ENCODE measurements around the gene ATP2C2. TPM values are rescaled to one million over a fixed set of nuclear protein-coding genes. Genes with fewer than 3 reads are reported as not detected.

Gene ATP2C2
- total and polyA plus RNA-seq, 2 experiments from 2014 or later, result 2.1 TPM

GRCh38 chr16:84446084-84446483, 77.7 kb downstream of the ATP2C2 start (continued):
- TF ChIP-seq, protein P1, sequence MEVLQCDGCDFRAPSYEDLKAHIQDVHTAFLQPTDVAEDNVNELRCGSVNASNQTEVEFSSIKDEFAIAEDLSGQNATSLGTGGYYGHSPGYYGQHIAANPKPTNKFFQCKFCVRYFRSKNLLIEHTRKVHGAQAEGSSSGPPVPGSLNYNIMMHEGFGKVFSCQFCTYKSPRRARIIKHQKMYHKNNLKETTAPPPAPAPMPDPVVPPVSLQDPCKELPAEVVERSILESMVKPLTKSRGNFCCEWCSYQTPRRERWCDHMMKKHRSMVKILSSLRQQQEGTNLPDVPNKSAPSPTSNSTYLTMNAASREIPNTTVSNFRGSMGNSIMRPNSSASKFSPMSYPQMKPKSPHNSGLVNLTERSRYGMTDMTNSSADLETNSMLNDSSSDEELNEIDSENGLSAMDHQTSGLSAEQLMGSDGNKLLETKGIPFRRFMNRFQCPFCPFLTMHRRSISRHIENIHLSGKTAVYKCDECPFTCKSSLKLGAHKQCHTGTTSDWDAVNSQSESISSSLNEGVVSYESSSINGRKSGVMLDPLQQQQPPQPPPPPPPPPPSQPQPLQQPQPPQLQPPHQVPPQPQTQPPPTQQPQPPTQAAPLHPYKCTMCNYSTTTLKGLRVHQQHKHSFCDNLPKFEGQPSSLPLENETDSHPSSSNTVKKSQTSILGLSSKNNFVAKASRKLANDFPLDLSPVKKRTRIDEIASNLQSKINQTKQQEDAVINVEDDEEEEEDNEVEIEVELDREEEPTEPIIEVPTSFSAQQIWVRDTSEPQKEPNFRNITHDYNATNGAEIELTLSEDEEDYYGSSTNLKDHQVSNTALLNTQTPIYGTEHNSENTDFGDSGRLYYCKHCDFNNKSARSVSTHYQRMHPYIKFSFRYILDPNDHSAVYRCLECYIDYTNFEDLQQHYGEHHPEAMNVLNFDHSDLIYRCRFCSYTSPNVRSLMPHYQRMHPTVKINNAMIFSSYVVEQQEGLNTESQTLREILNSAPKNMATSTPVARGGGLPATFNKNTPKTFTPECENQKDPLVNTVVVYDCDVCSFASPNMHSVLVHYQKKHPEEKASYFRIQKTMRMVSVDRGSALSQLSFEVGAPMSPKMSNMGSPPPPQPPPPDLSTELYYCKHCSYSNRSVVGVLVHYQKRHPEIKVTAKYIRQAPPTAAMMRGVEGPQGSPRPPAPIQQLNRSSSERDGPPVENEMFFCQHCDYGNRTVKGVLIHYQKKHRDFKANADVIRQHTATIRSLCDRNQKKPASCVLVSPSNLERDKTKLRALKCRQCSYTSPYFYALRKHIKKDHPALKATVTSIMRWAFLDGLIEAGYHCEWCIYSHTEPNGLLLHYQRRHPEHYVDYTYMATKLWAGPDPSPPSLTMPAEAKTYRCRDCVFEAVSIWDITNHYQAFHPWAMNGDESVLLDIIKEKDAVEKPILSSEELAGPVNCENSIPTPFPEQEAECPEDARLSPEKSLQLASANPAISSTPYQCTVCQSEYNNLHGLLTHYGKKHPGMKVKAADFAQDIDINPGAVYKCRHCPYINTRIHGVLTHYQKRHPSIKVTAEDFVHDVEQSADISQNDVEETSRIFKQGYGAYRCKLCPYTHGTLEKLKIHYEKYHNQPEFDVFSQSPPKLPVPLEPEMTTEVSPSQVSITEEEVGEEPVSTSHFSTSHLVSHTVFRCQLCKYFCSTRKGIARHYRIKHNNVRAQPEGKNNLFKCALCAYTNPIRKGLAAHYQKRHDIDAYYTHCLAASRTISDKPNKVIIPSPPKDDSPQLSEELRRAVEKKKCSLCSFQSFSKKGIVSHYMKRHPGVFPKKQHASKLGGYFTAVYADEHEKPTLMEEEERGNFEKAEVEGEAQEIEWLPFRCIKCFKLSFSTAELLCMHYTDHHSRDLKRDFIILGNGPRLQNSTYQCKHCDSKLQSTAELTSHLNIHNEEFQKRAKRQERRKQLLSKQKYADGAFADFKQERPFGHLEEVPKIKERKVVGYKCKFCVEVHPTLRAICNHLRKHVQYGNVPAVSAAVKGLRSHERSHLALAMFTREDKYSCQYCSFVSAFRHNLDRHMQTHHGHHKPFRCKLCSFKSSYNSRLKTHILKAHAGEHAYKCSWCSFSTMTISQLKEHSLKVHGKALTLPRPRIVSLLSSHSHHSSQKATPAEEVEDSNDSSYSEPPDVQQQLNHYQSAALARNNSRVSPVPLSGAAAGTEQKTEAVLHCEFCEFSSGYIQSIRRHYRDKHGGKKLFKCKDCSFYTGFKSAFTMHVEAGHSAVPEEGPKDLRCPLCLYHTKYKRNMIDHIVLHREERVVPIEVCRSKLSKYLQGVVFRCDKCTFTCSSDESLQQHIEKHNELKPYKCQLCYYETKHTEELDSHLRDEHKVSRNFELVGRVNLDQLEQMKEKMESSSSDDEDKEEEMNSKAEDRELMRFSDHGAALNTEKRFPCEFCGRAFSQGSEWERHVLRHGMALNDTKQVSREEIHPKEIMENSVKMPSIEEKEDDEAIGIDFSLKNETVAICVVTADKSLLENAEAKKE (CRISPR knock-in tag; IDR thresholded peaks at IDR 0.05), result no peak
- no peak for TF ChIP-seq POLR2AphosphoS5 (IDR thresholded peaks at IDR 0.05; ENCODE audit: low read depth)

DNA sequence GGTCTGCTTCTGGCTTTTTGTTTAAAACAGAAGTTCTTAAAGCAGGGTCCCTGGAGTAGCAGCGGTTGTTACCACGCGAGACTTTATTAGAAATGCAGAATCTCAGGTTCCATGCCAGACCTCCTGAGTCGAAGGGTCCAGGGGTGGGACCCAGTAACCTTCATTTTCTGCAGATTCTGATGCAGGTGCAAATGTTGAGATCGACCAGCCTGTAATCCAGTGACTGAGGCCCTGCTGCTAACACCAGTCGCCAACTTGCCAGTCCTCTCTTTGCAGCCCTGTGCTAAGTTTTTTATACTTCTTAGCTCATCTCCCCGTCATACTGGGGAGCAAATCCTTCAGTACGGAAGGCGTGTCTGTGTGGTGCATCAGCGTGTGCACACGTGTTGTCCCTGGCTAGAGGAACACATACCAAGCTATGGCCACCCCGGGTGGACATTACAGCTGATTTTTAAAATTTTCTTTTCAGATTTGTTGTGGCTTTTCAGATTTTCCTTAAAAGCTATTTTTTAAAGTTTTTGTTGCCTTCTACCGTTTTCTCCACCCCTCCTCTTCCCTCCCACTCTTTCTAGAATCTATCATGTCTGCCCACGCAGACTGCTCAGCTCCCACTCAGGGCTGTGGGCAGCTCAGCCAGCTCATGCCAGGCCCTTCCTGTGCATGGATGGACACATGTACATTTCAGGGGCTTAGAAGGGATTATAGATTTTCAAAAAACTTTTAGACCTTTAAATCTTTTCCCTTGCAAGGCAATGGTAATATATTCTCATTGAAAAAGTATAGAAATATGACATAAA, 78.5 kb downstream of the ATP2C2 start:
- H3K27me3 Mint-ChIP-seq (ENCODE audit: insufficient read depth, low read depth, poor library complexity), result peaks cover 3% of the 10 kb centered on the region
- H3K27ac Mint-ChIP-seq, result no peak overlapping the region
- no peak overlapping the region for H3K4me2 ChIP-seq
- H3K4me1 ChIP-seq (ENCODE audit: insufficient read depth), result no peaks in the 10 kb centered on the region
- H2AFZ ChIP-seq, result no peak overlapping the region
- H3K36me3 Mint-ChIP-seq (ENCODE audit: low read depth), result no peaks in the 10 kb centered on the region
- H3K4me3 ChIP-seq, result no peak overlapping the region
- ATAC-seq (no peak), DNase-seq (ENCODE audit: low spot score) (no peak)
- no peaks in the 10 kb centered on the region for H3K36me3 ChIP-seq (ENCODE audit: insufficient read depth)
- H3F3A ChIP-seq (replicated peaks; ENCODE audit: low read depth), result no peaks in the 10 kb centered on the region
- H3K4me3 Mint-ChIP-seq, result no peak overlapping the region
- no peaks in the 10 kb centered on the region for H3K27me3 ChIP-seq (ENCODE audit: insufficient read depth)
- peaks cover 4% of the 10 kb centered on the region for H3K4me1 Mint-ChIP-seq
- H4K20me1 ChIP-seq (replicated peaks; ENCODE audit: insufficient read depth), result no peaks in the 10 kb centered on the region
- H3K9me3 Mint-ChIP-seq, result no peaks in the 10 kb centered on the region
- no peaks in the 10 kb centered on the region for H3K79me2 ChIP-seq (replicated peaks; ENCODE audit: insufficient read depth)
- no peaks in the 10 kb centered on the region for H3K9me2 ChIP-seq (ENCODE audit: insufficient read depth)
- no peak overlapping the region for H3K27ac ChIP-seq (ENCODE audit: low read depth)
- TF ChIP-seq CREB1 (CRISPR knock-in tag; IDR thresholded peaks at IDR 0.05; ENCODE audit: low read depth), result no peak
- TF ChIP-seq ETS1 (IDR thresholded peaks at IDR 0.05), result no peak
- TF ChIP-seq NANOG (IDR thresholded peaks at IDR 0.05; ENCODE audit: borderline replicate concordance), result no peak
- no peak for TF ChIP-seq ZNF114 (CRISPR knock-in tag; IDR thresholded peaks at IDR 0.05)
- no peak for TF ChIP-seq REST (IDR thresholded peaks at IDR 0.05; ENCODE audit: unreplicated experiment)
